Measurements from ENCODE around the gene NOL3. TPM values are rescaled to one million over a fixed set of nuclear protein-coding genes. Genes with fewer than 3 reads are reported as not detected.

The NOL3 gene
- total RNA-seq, 2 donors from 2014 or later = 11.6 TPM

DNA sequence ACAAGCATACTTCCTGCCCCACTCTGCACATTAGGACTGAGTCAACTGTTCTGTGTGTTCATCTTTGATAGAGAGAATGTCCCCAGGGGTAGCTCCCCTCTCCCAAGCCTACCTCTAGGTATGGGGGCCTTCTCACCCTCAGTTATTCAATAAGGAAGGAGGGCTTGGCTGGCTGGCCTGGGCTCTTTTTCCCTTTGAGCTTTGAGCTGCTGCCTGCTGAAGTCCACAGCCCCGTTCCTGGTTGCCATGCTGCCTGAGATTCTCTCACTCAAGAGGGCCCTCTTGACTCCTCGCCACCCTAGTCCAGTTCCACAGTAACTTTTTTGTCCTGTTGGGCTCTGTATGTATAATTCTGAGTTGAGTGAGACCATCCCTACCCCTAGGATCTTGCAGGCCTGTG is 24.6 kb upstream of the NOL3 start:
- H3K4me3 Mint-ChIP-seq = no peak overlapping the region
- no peaks in the 10 kb centered on the region for H3K9me3 Mint-ChIP-seq
- Histone ChIP-seq H3K9ac (ENCODE audit: extremely low read depth, low read length, poor library complexity, severe bottlenecking) (no peak overlapping the region), H3K9me3 (ENCODE audit: control insufficient read depth, low read length) (no peaks in the 10 kb centered on the region), H3K27ac (ENCODE audit: low read depth, low read length) (no peak overlapping the region), H3K27me3 (ENCODE audit: control insufficient read depth, insufficient read depth, low read length, poor library complexity, severe bottlenecking) (peaks cover 12% of the 10 kb centered on the region), H3K4me1 (ENCODE audit: control insufficient read depth, insufficient read depth, low read length) (no peaks in the 10 kb centered on the region), H3K36me3 (ENCODE audit: control insufficient read depth, insufficient read depth, low read length) (peaks cover 64% of the 10 kb centered on the region), H3K4me3 (ENCODE audit: low read length) (no peak overlapping the region)
- H3K27ac Mint-ChIP-seq = no peak overlapping the region
- no peaks in the 10 kb centered on the region for H3K4me1 Mint-ChIP-seq
- 93 to 100% methylated on average over 1 to 2 of the region's 2 CpGs for WGBS, 2 experiments (ENCODE audit: insufficient coverage in 1 of 2, insufficient read length in 1 of 2)
- H3K36me3 Mint-ChIP-seq (ENCODE audit: low read depth) = peaks cover 67% of the 10 kb centered on the region
- DNase-seq = no peak
- H3K27me3 Mint-ChIP-seq (ENCODE audit: insufficient read depth) = peaks cover 8% of the 10 kb centered on the region
- TF ChIP-seq, protein P1, sequence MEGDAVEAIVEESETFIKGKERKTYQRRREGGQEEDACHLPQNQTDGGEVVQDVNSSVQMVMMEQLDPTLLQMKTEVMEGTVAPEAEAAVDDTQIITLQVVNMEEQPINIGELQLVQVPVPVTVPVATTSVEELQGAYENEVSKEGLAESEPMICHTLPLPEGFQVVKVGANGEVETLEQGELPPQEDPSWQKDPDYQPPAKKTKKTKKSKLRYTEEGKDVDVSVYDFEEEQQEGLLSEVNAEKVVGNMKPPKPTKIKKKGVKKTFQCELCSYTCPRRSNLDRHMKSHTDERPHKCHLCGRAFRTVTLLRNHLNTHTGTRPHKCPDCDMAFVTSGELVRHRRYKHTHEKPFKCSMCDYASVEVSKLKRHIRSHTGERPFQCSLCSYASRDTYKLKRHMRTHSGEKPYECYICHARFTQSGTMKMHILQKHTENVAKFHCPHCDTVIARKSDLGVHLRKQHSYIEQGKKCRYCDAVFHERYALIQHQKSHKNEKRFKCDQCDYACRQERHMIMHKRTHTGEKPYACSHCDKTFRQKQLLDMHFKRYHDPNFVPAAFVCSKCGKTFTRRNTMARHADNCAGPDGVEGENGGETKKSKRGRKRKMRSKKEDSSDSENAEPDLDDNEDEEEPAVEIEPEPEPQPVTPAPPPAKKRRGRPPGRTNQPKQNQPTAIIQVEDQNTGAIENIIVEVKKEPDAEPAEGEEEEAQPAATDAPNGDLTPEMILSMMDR (conservative IDR thresholded peaks at IDR 0.05) = no peak

DNA sequence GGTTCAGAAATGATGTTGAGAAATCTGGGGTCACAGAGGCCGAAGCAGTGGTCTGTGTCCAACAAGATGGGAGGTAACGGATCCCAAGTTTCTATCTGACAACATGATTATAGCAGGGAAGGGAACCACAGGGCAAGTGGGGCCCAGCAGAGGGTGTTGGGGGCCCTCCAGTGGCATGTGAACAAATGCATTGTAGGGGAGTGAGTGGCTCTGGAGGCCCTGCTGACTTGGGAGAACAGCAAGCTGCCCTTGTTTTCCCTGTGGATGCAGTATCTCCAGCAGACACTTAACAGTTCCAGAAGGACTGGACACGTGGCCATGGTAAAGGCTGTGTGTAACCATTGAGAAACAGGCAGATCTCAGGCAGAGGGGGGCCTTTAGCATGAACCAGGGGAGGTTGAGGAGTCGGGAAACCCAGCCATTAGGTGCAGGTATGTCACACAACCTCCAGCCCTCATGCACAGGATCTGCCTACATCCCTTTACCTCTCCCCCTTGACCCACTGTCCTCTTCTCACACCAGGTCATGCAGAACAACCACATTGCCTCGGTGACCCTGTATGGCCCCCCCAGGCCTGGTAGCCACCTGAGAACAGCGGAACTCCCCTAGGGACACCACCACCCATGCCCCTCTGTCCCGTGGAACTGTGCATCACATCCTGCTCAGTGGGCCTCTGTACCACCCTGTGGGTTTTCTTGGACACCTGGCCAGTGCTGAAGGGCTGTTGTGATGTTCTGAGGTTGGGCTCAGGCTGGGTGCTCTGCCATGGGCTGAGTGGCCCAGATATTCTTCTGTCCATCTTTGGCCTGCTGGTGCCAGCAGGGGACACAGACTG is 23.6 kb upstream of the NOL3 start:
- WGBS, 2 experiments (ENCODE audit: insufficient coverage in 1 of 2, insufficient read length in 1 of 2) = 91 to 96% methylated on average over 4 to 7 of the region's 7 CpGs
- Mint-ChIP-seq H3K27ac (no peak overlapping the region), H3K4me3 (no peak overlapping the region), H3K9me3 (no peaks in the 10 kb centered on the region), H3K36me3 (ENCODE audit: low read depth) (peaks cover 57% of the 10 kb centered on the region), H3K4me1 (peaks cover 4% of the 10 kb centered on the region), H3K27me3 (ENCODE audit: insufficient read depth) (peaks cover 16% of the 10 kb centered on the region)
- no peak for DNase-seq
- Histone ChIP-seq H3K27ac (ENCODE audit: low read depth, low read length) (no peak overlapping the region), H3K4me1 (ENCODE audit: control insufficient read depth, insufficient read depth, low read length) (no peaks in the 10 kb centered on the region), H3K9me3 (ENCODE audit: control insufficient read depth, low read length) (no peaks in the 10 kb centered on the region), H3K4me3 (ENCODE audit: low read length) (no peak overlapping the region), H3K27me3 (ENCODE audit: control insufficient read depth, insufficient read depth, low read length, poor library complexity, severe bottlenecking) (peaks cover 22% of the 10 kb centered on the region), H3K9ac (ENCODE audit: extremely low read depth, low read length, poor library complexity, severe bottlenecking) (no peak overlapping the region), H3K36me3 (ENCODE audit: control insufficient read depth, insufficient read depth, low read length) (peaks cover 55% of the 10 kb centered on the region)
- TF ChIP-seq, protein P1 (conservative IDR thresholded peaks at IDR 0.05) = no peak

DNA sequence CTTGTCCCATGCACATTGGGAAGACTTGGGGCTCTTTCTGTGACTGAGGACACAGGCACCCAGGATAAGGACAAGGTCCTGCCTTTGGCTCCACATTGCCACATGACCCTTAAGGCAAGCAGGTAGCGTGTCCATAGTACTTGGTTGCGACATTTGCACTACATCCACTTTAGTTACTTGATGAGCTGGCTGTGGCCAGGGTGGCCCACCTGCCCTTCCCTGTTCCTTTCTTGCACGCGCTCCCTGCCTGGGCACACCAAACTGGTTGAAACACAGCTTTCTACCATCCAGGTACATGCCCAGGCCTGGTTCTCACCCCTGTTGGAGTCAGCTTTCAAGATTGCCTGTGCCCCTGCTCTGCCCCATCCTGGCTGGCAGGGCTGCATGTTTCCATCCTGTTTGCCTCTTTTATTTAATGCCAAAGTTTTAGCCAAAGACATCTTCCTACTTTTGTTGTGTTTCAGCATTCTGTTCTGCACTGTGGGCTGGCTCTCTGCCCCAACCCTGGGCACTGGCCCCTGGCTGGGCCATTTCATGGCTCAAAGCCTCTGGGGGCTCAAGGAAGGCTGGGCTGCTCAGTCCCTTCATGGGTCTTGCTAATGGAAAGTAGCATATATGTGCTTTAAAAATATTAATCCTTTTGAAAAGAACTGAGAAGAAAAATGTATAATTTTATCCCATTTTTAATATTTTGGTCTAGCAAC is 22.7 kb upstream of the NOL3 start:
- no peak for DNase-seq
- Mint-ChIP-seq H3K4me1 (peaks cover 4% of the 10 kb centered on the region), H3K4me3 (no peak overlapping the region), H3K9me3 (no peaks in the 10 kb centered on the region), H3K36me3 (ENCODE audit: low read depth) (peaks cover 50% of the 10 kb centered on the region), H3K27me3 (ENCODE audit: insufficient read depth) (peaks cover 24% of the 10 kb centered on the region), H3K27ac (no peak overlapping the region)
- Histone ChIP-seq H3K27me3 (ENCODE audit: control insufficient read depth, insufficient read depth, low read length, poor library complexity, severe bottlenecking) (peaks cover 31% of the 10 kb centered on the region), H3K4me1 (ENCODE audit: control insufficient read depth, insufficient read depth, low read length) (no peaks in the 10 kb centered on the region), H3K9ac (ENCODE audit: extremely low read depth, low read length, poor library complexity, severe bottlenecking) (no peak overlapping the region), H3K36me3 (ENCODE audit: control insufficient read depth, insufficient read depth, low read length) (peaks cover 47% of the 10 kb centered on the region), H3K4me3 (ENCODE audit: low read length) (no peak overlapping the region), H3K27ac (ENCODE audit: low read depth, low read length) (no peak overlapping the region), H3K9me3 (ENCODE audit: control insufficient read depth, low read length) (no peaks in the 10 kb centered on the region)
- TF ChIP-seq, protein P1 (conservative IDR thresholded peaks at IDR 0.05) = no peak
- 92 to 93% methylated on average over 4 of the region's 4 CpGs for WGBS, 2 experiments (ENCODE audit: insufficient coverage in 1 of 2, insufficient read length in 1 of 2)
